GM23248 (cell line): ENCODE data around the gene SNAPIN.

Experiments used
- EZH2 ChIP-seq: fragments of 200-600 bp; sonication (generic); IDR thresholded peaks from 2 replicates; pipeline ENCODE4 v1.6.1; 2018; ENCODE audit warnings: antibody characterized with exemption, mild to moderate bottlenecking; ENCODE audit not compliant: insufficient read depth, poor library complexity, severe bottlenecking
- EZH2phosphoT487 ChIP-seq: fragments of 200-600 bp; sonication (generic); IDR thresholded peaks from 2 replicates; pipeline ENCODE4 v1.6.1; 2018; ENCODE audit warnings: antibody characterized with exemption, moderate library complexity, mild to moderate bottlenecking, low read depth; ENCODE audit not compliant: insufficient read depth

- no peak for TF ChIP-seq EZH2phosphoT487
- no peak for TF ChIP-seq EZH2
Observed at GRCh38 chr1:153670257-153670858, 11.9 kb downstream of the SNAPIN start.
